ENCODE measurements around the gene KCNG2. TPM values are rescaled to one million over a fixed set of nuclear protein-coding genes. Genes with fewer than 3 reads are reported as not detected.

Gene KCNG2
- total RNA-seq, 1 experiment from 2014 or later: 8.6 TPM

GRCh38 chr18:79765491-79766245 is 32.1 kb upstream of the KCNG2 start:
- DNase-seq (ENCODE audit: low spot score): no peak
- in situ Hi-C loops (cut with HindIII; ENCODE audit: low sequenced_read_pairs): no loop called here

- in situ Hi-C loops (cut with HindIII; ENCODE audit: low sequenced_read_pairs): no loop called here
- DNase-seq (ENCODE audit: low spot score): no peak
These were observed 31.4 kb upstream of the KCNG2 start for GRCh38 chr18:79766308-79766707.

GRCh38 chr18:79768745-79769144 is 29.0 kb upstream of the KCNG2 start:
- in situ Hi-C loops (cut with HindIII; ENCODE audit: low sequenced_read_pairs): no loop called here
- no peak for DNase-seq (ENCODE audit: low spot score)

GRCh38 chr18:79769698-79770500 is 27.8 kb upstream of the KCNG2 start:
- DNase-seq (ENCODE audit: low spot score): no peak
- in situ Hi-C loops (cut with HindIII; ENCODE audit: low sequenced_read_pairs): no loop called here

- in situ Hi-C loops (cut with HindIII; ENCODE audit: low sequenced_read_pairs): no loop called here
- DNase-seq (ENCODE audit: low spot score): no peak
These were observed 27.3 kb upstream of the KCNG2 start for GRCh38 chr18:79770501-79770815.

- DNase-seq (ENCODE audit: low spot score): no peak
- in situ Hi-C loops (cut with HindIII; ENCODE audit: low sequenced_read_pairs): no loop called here
These were observed 26.9 kb upstream of the KCNG2 start for GRCh38 chr18:79770826-79771225.

GRCh38 chr18:79771446-79772107 is 26.2 kb upstream of the KCNG2 start:
- in situ Hi-C loops (cut with HindIII; ENCODE audit: low sequenced_read_pairs): no loop called here
- no peak for DNase-seq (ENCODE audit: low spot score)

GRCh38 chr18:79772108-79772864 is 25.5 kb upstream of the KCNG2 start:
- in situ Hi-C loops (cut with HindIII; ENCODE audit: low sequenced_read_pairs): no loop called here
- DNase-seq (ENCODE audit: low spot score): no peak

- in situ Hi-C loops (cut with HindIII; ENCODE audit: low sequenced_read_pairs): no loop called here
These were observed 24.7 kb upstream of the KCNG2 start for GRCh38 chr18:79772865-79773696.

GRCh38 chr18:79774111-79774510 is 23.6 kb upstream of the KCNG2 start:
- in situ Hi-C loops (cut with HindIII; ENCODE audit: low sequenced_read_pairs): no loop called here
- DNase-seq (ENCODE audit: low spot score): no peak

More at GRCh38 chr18:79772865-79773696, 24.7 kb upstream of the KCNG2 start:
- DNase-seq (ENCODE audit: low spot score): no peak

GRCh38 chr18:79775441-79776221 is 22.1 kb upstream of the KCNG2 start:
- in situ Hi-C loops (cut with HindIII; ENCODE audit: low sequenced_read_pairs): no loop called here
- no peak for DNase-seq (ENCODE audit: low spot score)

- no peak for DNase-seq (ENCODE audit: low spot score)
- in situ Hi-C loops (cut with HindIII; ENCODE audit: low sequenced_read_pairs): no loop called here
These were observed 21.1 kb upstream of the KCNG2 start for GRCh38 chr18:79776674-79777073.

GRCh38 chr18:79778291-79778791 is 19.4 kb upstream of the KCNG2 start:
- no peak for DNase-seq (ENCODE audit: low spot score)

GRCh38 chr18:79779021-79779699 is 18.6 kb upstream of the KCNG2 start:
- DNase-seq (ENCODE audit: low spot score): no peak
- in situ Hi-C loops (cut with HindIII; ENCODE audit: low sequenced_read_pairs): no loop called here

More at GRCh38 chr18:79778291-79778791, 19.4 kb upstream of the KCNG2 start:
- in situ Hi-C loops (cut with HindIII; ENCODE audit: low sequenced_read_pairs): no loop called here

- in situ Hi-C loops (cut with HindIII; ENCODE audit: low sequenced_read_pairs): no loop called here
- no peak for DNase-seq (ENCODE audit: low spot score)
These were observed 18.0 kb upstream of the KCNG2 start for GRCh38 chr18:79779700-79780190.

GRCh38 chr18:79780547-79780946 is 17.2 kb upstream of the KCNG2 start:
- DNase-seq (ENCODE audit: low spot score): no peak
- in situ Hi-C loops (cut with HindIII; ENCODE audit: low sequenced_read_pairs): no loop called here

- no peak for DNase-seq (ENCODE audit: low spot score)
- in situ Hi-C loops (cut with HindIII; ENCODE audit: low sequenced_read_pairs): no loop called here
These were observed 16.3 kb upstream of the KCNG2 start for GRCh38 chr18:79781331-79781941.
